Neuronal stem cell (in vitro differentiated cells): ENCODE data around the gene MACROD1.
A peak's percentile ranks its signal among the peaks of the same experiment; 100 is the strongest.

Source experiments
- DNase-seq: peaks from one replicate; pipeline ENCODE4 v3.0.0-alpha.2; 2013; ENCODE audit warnings: low spot score
- H2AFZ ChIP-seq: one replicate; pipeline ENCODE4 v1.6.1; 2013; ENCODE audit warnings: mild to moderate bottlenecking, low read length, inconsistent platforms
- H2AK5ac ChIP-seq: 2 replicates; pipeline ENCODE4 v1.6.1; 2013; ENCODE audit warnings: low read depth, mild to moderate bottlenecking, inconsistent platforms, low read length, moderate library complexity, mixed read lengths
- H2BK120ac ChIP-seq: 2 replicates; pipeline ENCODE4 v1.6.1; 2013; ENCODE audit warnings: low read depth, mild to moderate bottlenecking, inconsistent platforms, low read length, moderate library complexity, mixed read lengths
- H2BK12ac ChIP-seq: one replicate; pipeline ENCODE4 v1.6.1; 2013; ENCODE audit warnings: low read length, inconsistent platforms
- H2BK15ac ChIP-seq: 2 replicates; pipeline ENCODE4 v1.6.1; 2013; ENCODE audit warnings: mild to moderate bottlenecking, low read length, inconsistent platforms, mixed read lengths
- H2BK5ac ChIP-seq: one replicate; pipeline ENCODE4 v1.6.1; 2013; ENCODE audit warnings: inconsistent platforms, mild to moderate bottlenecking, low read length, moderate library complexity
- H3K14ac ChIP-seq: one replicate; pipeline ENCODE4 v1.6.1; 2013; ENCODE audit warnings: low read length, inconsistent platforms
- H3K18ac ChIP-seq: 2 replicates; pipeline ENCODE4 v1.6.1; 2013; ENCODE audit warnings: low read length, inconsistent platforms
- H3K23ac ChIP-seq: 2 replicates; pipeline ENCODE4 v1.6.1; 2013; ENCODE audit warnings: low read depth, mild to moderate bottlenecking, mixed read lengths, low read length, inconsistent platforms; ENCODE audit not compliant: poor library complexity
- H3K27ac ChIP-seq: replicated peaks from 3 replicates; pipeline ENCODE4 v1.5.1; 2013; ENCODE audit warnings: low read length, inconsistent platforms
- H3K27me3 ChIP-seq, 3 experiments: 2 replicates each; pipeline ENCODE4 v1.6.1; 2013; ENCODE audit warnings: low read length in 3 of 3, mild to moderate bottlenecking in 2 of 3, inconsistent platforms in 1 of 3, low read depth in 1 of 3, mixed read lengths in 1 of 3, moderate library complexity in 1 of 3; ENCODE audit not compliant: control insufficient read depth in 3 of 3, insufficient read depth in 3 of 3
- H3K36me3 ChIP-seq, 2 donors: replicated peaks in 1 of 2; 2 replicates each; pipeline ENCODE4 v1.6.1; 2013; ENCODE audit warnings: low read length in 2 of 2; ENCODE audit not compliant: control insufficient read depth in 2 of 2, insufficient read depth in 2 of 2
- H3K4ac ChIP-seq: 2 replicates; pipeline ENCODE4 v1.6.1; 2013; ENCODE audit warnings: inconsistent platforms, mild to moderate bottlenecking, low read length, moderate library complexity
- H3K4me1 ChIP-seq, 2 donors: 1 replicate in 1 of 2; 2 replicates in 1 of 2; pipeline ENCODE4 v1.6.1; 2013; ENCODE audit warnings: low read length in 2 of 2, low read depth in 1 of 2; ENCODE audit not compliant: control insufficient read depth in 2 of 2, insufficient read depth in 1 of 2
- H3K4me2 ChIP-seq: one replicate; pipeline ENCODE4 v1.6.1; 2013; ENCODE audit warnings: mild to moderate bottlenecking, low read length, inconsistent platforms; ENCODE audit not compliant: insufficient read depth, poor library complexity, severe bottlenecking
- H3K4me3 ChIP-seq, 2 donors: 2 replicates each; pipeline ENCODE4 v1.5.1; 2013; ENCODE audit warnings: low read length in 2 of 2, mild to moderate bottlenecking in 2 of 2, inconsistent platforms in 1 of 2, moderate library complexity in 1 of 2
- H3K79me1 ChIP-seq: one replicate; pipeline ENCODE4 v1.6.1; 2013; ENCODE audit warnings: low read depth, mild to moderate bottlenecking, inconsistent platforms, low read length, moderate library complexity
- H3K9ac ChIP-seq: one replicate; pipeline ENCODE4 v1.6.1; 2013; ENCODE audit warnings: mild to moderate bottlenecking, low read depth, low read length, inconsistent platforms; ENCODE audit not compliant: poor library complexity
- H3K9me3 ChIP-seq, 2 donors: replicated peaks in 1 of 2; 2 replicates each; pipeline versions ENCODE3 to v1.6.1; 2013; ENCODE audit warnings: low read length in 2 of 2, mild to moderate bottlenecking in 2 of 2, inconsistent platforms in 1 of 2, low read depth in 1 of 2, mixed read lengths in 1 of 2, moderate library complexity in 1 of 2; ENCODE audit not compliant: control insufficient read depth in 2 of 2, insufficient read depth in 1 of 2
- H4K8ac ChIP-seq: one replicate; pipeline ENCODE4 v1.6.1; 2013; ENCODE audit warnings: low read depth, mild to moderate bottlenecking, inconsistent platforms, low read length, moderate library complexity
- H4K91ac ChIP-seq: one replicate; pipeline ENCODE4 v1.6.1; 2013; ENCODE audit warnings: low read length, low read depth, mild to moderate bottlenecking, inconsistent platforms; ENCODE audit not compliant: poor library complexity
- WGBS, 2 donors: extraction: QIAGEN DNeasy Blood & Tissue Kit; methylation state at CpG; one replicate each; pipeline ENCODE4 v1.1.7; 2013; ENCODE audit warnings: missing lambda C conversion rate in 2 of 2, mixed read lengths in 1 of 2; ENCODE audit not compliant: insufficient read length in 2 of 2, insufficient replicate concordance in 1 of 2; ENCODE audit errors: extremely low coverage in 2 of 2; 5-methylcytosine and 5-hydroxymethylcytosine counted together

MACROD1 gene

DNA sequence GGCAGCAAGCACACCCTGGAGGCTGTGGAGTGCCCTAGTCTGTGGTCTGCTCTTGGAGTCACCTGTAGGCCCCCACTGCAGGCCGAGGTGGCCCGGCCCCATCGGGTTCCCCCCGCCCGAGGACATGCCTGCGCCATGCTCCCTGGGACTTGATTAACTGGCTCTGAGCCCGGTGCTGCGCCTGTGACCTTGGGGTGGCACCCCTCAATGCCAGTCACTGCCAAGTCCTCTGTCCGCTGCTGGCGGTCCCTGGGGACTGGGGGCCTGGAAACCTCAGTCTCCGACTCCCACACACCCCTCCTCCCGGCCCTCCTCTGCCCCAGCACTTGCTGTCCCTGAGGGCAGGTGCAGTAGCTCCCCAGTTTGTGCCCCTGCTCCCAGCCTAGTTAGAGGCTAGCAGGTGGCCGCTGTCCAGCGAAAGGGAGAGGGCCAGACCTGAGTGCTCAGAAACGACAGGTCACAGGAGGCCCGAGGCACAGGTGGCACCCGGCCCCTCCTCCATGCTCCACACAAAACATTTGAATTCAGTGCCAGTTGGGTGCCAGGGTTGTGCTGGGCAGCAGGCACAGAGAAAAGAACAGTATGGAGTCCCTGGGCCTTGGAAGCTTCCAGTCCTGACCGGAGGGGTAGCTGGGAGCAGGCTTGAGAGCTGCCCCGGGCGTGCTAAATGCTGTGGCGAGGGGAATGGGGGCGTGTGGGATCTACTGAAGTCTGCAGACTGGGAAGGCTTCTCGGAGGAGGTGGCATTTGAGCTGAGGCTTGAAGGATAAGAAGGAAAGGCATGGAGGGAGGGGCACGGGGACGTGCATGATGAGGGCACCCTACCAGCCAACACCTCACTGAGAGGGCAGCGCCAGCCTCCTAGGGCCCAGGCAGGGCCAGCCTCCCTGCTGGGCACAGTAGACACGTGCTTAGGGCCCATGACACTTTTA, 146.5 kb downstream of the MACROD1 start:
- peak overlapping the region; percentile 41 for H2BK12ac ChIP-seq
- H2AK5ac ChIP-seq = peak overlapping the region; percentile 75
- H3K27me3 ChIP-seq = peaks cover 0 to 11% (median 0%) of the 10 kb centered on the region in 3 experiments
- no peaks in the 10 kb centered on the region for H3K9me3 ChIP-seq
- H3K18ac ChIP-seq = peak overlapping the region; percentile 7
- peak overlapping the region; percentile 82 for H2BK5ac ChIP-seq
- H4K91ac ChIP-seq = peak overlapping the region; percentile 82
- no peak for DNase-seq
- H3K4ac ChIP-seq = no peak overlapping the region
- no peak overlapping the region for H2BK120ac ChIP-seq
- H2AFZ ChIP-seq = no peak overlapping the region
- H2BK15ac ChIP-seq = peak overlapping the region; percentile 37
- H3K4me2 ChIP-seq = no peak overlapping the region
- no CpG with 5 or more reads among the region's 27 CpGs for WGBS, 2 donors
- no peak overlapping the region for H4K8ac ChIP-seq
- H3K27ac ChIP-seq = no peak overlapping the region
- H3K4me1 ChIP-seq = peaks cover 14 to 43% of the 10 kb centered on the region in 2 donors
- peaks cover 2% of the 10 kb centered on the region for H3K79me1 ChIP-seq
- H3K4me3 ChIP-seq = no peak overlapping the region
- H3K36me3 ChIP-seq = no peaks in the 10 kb centered on the region
- no peak overlapping the region for H3K9ac ChIP-seq
- H3K14ac ChIP-seq = no peak overlapping the region
- peak overlapping the region; percentile 43 for H3K23ac ChIP-seq

DNA sequence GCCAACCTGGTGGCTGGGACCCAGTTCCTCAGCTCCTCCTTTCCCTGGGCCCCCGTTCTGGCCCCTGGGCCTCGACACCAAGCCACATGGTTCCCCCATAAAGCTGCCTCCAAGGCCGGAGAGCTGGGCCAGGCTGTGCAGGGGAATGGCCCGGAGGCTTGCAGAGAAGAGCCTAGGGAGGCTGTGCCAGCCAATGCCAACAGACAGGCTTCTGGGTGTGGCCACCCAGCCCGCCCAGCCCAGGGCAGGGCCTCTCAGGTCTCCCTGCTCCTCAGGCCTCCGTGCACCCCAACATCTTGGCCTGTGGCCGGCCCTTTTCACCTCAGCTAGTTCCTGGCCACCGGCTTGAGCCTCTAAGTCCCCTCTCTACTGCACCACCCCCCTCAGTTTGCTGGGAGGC, 147.6 kb downstream of the MACROD1 start:
- Histone ChIP-seq H4K91ac (no peak overlapping the region), H2AK5ac (peak overlapping the region; percentile 88), H2BK15ac (peak overlapping the region; percentile 55), H3K27me3 (peaks cover 0 to 11% (median 2%) of the 10 kb centered on the region in 3 experiments), H2BK5ac (peak overlapping the region; percentile 13), H3K4me2 (no peak overlapping the region), H3K79me1 (peaks cover 2% of the 10 kb centered on the region), H3K36me3 (no peaks in the 10 kb centered on the region), H3K18ac (peak overlapping the region; percentile 27), H3K23ac (no peak overlapping the region), H4K8ac (no peak overlapping the region), H2BK12ac (no peak overlapping the region), H3K4me1 (peaks cover 13 to 38% of the 10 kb centered on the region in 2 donors), H3K9me3 (no peaks in the 10 kb centered on the region), H2BK120ac (no peak overlapping the region), H3K4ac (no peak overlapping the region), H3K14ac (no peak overlapping the region), H3K27ac (no peak overlapping the region), H3K9ac (no peak overlapping the region), H3K4me3 (no peak overlapping the region), H2AFZ (no peak overlapping the region)
- no CpG with 5 or more reads among the region's 8 CpGs for WGBS, 2 donors
- DNase-seq = no peak

DNA sequence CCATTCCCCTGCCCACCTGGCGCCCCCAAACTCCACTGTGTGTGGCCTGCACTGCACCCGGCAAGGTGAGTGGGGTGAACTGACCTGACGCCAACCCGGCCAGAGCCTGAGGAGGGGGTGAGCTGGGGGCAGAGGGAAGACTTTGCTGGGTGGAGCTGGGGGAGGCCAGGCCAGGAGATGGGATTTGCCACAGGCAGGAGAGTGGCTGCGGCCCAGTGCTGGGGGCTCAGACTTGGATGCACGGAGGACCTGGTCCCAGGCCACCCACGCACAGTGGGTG, 148.0 kb downstream of the MACROD1 start:
- Histone ChIP-seq H4K91ac (no peak overlapping the region), H3K4ac (peak overlapping the region; percentile 98), H2AK5ac (peak overlapping the region; percentile 88), H3K27ac (no peak overlapping the region), H3K36me3 (no peaks in the 10 kb centered on the region), H2BK12ac (peak overlapping the region; percentile 41), H3K4me1 (peaks cover 13 to 38% of the 10 kb centered on the region in 2 donors), H3K27me3 (peaks cover 0 to 11% (median 2%) of the 10 kb centered on the region in 3 experiments), H2BK5ac (no peak overlapping the region), H2BK120ac (no peak overlapping the region), H3K4me3 (no peak overlapping the region), H4K8ac (no peak overlapping the region), H3K14ac (peak overlapping the region; percentile 56), H3K23ac (no peak overlapping the region), H3K4me2 (no peak overlapping the region), H3K18ac (peak overlapping the region; percentile 71), H2BK15ac (no peak overlapping the region), H2AFZ (no peak overlapping the region), H3K79me1 (peaks cover 2% of the 10 kb centered on the region), H3K9ac (no peak overlapping the region), H3K9me3 (no peaks in the 10 kb centered on the region)
- no CpG with 5 or more reads among the region's 7 CpGs for WGBS, 2 donors
- DNase-seq = no peak
